ENCODE measurements around the gene LMX1B.
A peak's percentile ranks its signal among the peaks of the same experiment; 100 is the strongest.

LMX1B gene

DNA sequence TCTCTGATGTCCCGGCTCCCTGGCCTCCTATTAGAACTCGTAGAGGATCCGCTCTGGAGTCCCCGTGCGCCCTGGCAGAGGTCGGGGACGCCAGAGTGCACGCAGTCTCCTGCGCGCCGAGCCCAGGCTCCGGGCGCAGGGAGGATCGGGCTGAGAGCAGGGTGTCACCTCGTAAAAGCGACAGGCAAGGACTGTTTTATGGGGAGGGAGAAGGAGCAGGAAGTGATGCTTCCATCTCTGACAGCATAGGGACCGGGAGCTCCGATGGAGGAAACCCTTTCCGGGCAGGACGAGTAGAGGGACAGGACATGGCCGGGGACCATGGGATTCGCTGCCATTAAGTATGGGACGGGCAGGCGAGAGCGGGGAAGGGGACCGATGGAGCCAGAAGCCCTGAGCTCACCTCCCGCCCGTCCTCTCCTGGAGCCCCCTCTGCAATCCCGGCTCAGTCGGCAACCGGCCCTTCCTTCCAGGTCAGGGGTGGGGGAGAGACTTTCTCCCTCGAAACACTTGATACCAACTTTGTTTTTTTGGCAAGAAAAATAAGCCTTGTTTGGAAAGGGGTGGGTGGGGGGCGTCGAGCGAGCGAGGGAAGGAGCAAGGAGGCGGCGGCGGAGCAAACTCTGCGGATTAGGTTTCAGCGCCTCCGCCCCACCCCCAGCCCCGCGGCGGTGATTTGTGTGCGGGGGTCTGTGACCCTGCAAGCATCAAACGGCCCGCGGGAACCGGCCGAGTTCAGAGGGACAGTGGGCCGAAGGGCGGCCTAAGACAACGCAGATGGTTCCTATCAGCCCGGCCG, 12.6 kb downstream of the LMX1B start:
- Histone ChIP-seq H3K4me3 (ENCODE audit: control insufficient read depth in 1 of 7, extremely low read depth in 1 of 7, insufficient read depth in 4 of 7, low read depth in 2 of 7, low read length in 6 of 7) (peak overlapping the region in 5 of 7 experiments; percentile 23 to 71 (median 67)), H3K4me1 (ENCODE audit: control extremely low read depth in 1 of 4, control insufficient read depth in 4 of 4, insufficient read depth in 4 of 4, low read length in 3 of 4) (peaks cover 0 to 18% (median 11%) of the 10 kb centered on the region in 4 experiments), H3K27ac (ENCODE audit: insufficient read depth in 1 of 2, low read depth in 1 of 2, low read length in 2 of 2, poor library complexity in 1 of 2, severe bottlenecking in 2 of 2) (no peak overlapping the region), H3K36me3 (ENCODE audit: control insufficient read depth in 4 of 4, insufficient read depth in 4 of 4, low read length in 3 of 4) (no peaks in the 10 kb centered on the region), H3K27me3 (replicated peaks in 2 of 5; ENCODE audit: control insufficient read depth in 4 of 5, insufficient read depth in 5 of 5, low read length in 4 of 5) (peaks cover 11 to 100% (median 78%) of the 10 kb centered on the region in 5 experiments), H3K9me3 (ENCODE audit: control extremely low read depth in 1 of 5, control insufficient read depth in 4 of 5, insufficient read depth in 2 of 5, low read depth in 1 of 5, low read length in 4 of 5) (peaks cover 0 to 8% (median 6%) of the 10 kb centered on the region in 5 experiments)
- ChIA-PET POLR2A (no interaction called here), CTCF (no interaction called here)
- DNase-seq, result no peak
- WGBS (ENCODE audit: insufficient coverage), result 5% methylated on average over 50 of the region's 56 CpGs

DNA sequence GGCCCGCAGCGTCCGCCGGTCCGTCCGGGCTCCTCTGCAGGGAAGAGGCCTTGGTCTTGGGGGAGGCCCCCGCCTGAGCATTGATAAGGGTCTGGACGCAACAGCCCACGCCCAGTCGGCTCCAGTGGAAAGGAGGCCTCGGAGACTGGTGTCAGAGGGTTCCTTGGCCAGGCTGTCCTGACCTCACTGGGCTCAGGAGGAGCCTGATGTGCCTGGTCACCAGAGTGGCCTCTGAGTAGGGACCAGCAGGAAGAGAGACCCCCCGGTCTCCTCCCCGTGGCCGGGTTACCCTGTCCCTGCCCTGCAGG, 13.2 kb downstream of the LMX1B start:
- WGBS (ENCODE audit: insufficient coverage), result 15% methylated on average over 10 of the region's 14 CpGs
- Histone ChIP-seq H3K4me3 (ENCODE audit: control insufficient read depth in 1 of 7, extremely low read depth in 1 of 7, insufficient read depth in 4 of 7, low read depth in 2 of 7, low read length in 6 of 7) (no peak overlapping the region), H3K27me3 (replicated peaks in 2 of 5; ENCODE audit: control insufficient read depth in 4 of 5, insufficient read depth in 5 of 5, low read length in 4 of 5) (peaks cover 11 to 100% (median 77%) of the 10 kb centered on the region in 5 experiments), H3K36me3 (ENCODE audit: control insufficient read depth in 4 of 4, insufficient read depth in 4 of 4, low read length in 3 of 4) (no peaks in the 10 kb centered on the region), H3K9me3 (ENCODE audit: control extremely low read depth in 1 of 5, control insufficient read depth in 4 of 5, insufficient read depth in 2 of 5, low read depth in 1 of 5, low read length in 4 of 5) (peaks cover 0 to 8% (median 6%) of the 10 kb centered on the region in 5 experiments), H3K27ac (ENCODE audit: insufficient read depth in 1 of 2, low read depth in 1 of 2, low read length in 2 of 2, poor library complexity in 1 of 2, severe bottlenecking in 2 of 2) (no peak overlapping the region), H3K4me1 (ENCODE audit: control extremely low read depth in 1 of 4, control insufficient read depth in 4 of 4, insufficient read depth in 4 of 4, low read length in 3 of 4) (peaks cover 0 to 18% (median 11%) of the 10 kb centered on the region in 4 experiments)
- ChIA-PET CTCF (no interaction called here), POLR2A (no interaction called here)
- no peak for DNase-seq

DNA sequence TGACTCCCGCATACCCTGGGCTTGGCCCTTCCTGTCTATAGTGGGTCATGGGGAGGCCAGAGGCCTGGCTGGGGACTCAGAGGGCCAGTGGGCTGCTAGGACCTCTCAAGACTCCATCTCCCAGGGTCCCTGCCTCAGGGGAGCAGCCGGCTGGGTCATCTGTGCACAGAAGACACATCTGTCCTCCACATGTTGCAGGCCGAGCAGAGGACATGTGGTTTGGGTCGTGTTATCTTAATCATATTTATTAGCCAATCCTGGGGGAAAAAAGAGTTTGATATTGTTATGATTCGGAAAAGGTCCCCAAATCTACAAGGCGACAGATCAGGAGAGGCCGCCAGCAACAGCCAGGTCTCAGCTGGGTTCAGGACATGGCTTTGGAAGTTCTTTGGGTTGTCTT, 14.4 kb downstream of the LMX1B start:
- Histone ChIP-seq H3K27me3 (replicated peaks in 2 of 5; ENCODE audit: control insufficient read depth in 4 of 5, insufficient read depth in 5 of 5, low read length in 4 of 5) (peaks cover 11 to 100% (median 73%) of the 10 kb centered on the region in 5 experiments), H3K4me3 (ENCODE audit: control insufficient read depth in 1 of 7, extremely low read depth in 1 of 7, insufficient read depth in 4 of 7, low read depth in 2 of 7, low read length in 6 of 7) (no peak overlapping the region), H3K4me1 (ENCODE audit: control extremely low read depth in 1 of 4, control insufficient read depth in 4 of 4, insufficient read depth in 4 of 4, low read length in 3 of 4) (peaks cover 0 to 18% (median 11%) of the 10 kb centered on the region in 4 experiments), H3K9me3 (ENCODE audit: control extremely low read depth in 1 of 5, control insufficient read depth in 4 of 5, insufficient read depth in 2 of 5, low read depth in 1 of 5, low read length in 4 of 5) (peaks cover 0 to 8% (median 6%) of the 10 kb centered on the region in 5 experiments), H3K36me3 (ENCODE audit: control insufficient read depth in 4 of 4, insufficient read depth in 4 of 4, low read length in 3 of 4) (no peaks in the 10 kb centered on the region), H3K27ac (ENCODE audit: insufficient read depth in 1 of 2, low read depth in 1 of 2, low read length in 2 of 2, poor library complexity in 1 of 2, severe bottlenecking in 2 of 2) (no peak overlapping the region)
- ChIA-PET POLR2A (no interaction called here), CTCF (interaction anchor here (0.8 kb wide), 1 partner anchor 62 kb away, joined by 4 read pairs; no protein-coding TSS in a partner anchor)
- no peak for DNase-seq
- WGBS (ENCODE audit: insufficient coverage), result 100% methylated on average over 4 of the region's 7 CpGs

DNA sequence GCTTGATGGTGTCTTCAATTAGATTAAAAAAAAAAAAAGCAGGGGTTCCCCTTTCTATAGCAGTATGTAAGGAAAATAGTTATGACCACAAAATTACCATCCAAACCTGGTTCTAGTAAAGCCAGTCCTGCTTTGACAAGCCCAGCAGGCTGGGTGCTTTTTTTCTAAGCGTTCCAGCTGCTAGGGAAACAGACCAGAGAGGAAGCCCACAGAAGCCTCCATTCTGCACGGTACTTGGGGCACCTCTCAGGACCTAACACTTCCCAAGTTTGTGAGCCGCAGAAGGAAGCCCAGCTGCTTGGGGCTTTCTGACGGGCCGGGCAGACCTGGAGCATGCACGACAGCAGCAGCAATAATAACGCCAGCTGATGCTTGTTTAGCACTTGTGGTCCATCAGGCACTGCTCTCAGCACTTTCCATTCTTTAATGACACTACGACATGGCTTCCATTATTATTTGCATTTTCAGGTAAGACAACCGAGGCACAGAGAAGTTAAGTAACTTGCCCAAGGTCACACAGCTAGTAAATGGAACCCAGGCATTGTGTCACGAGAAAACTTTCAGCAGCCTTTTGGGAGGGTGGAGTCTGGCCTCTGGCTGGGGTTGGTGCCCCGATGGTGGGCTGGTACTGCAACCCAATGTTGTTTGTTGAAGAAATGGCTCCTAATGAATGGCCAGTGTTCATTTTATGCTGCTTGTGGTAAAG, 15.4 kb downstream of the LMX1B start:
- ChIA-PET CTCF (interaction anchor here (0.8 to 2.4 kb wide), 5 partner anchors 11 to 61 kb away, joined by 3 to 7 read pairs (median 4); no protein-coding TSS in a partner anchor), POLR2A (interaction anchor here (0.6 kb wide), 2 partner anchors 32 to 36 kb away, joined by 5 to 6 read pairs; no protein-coding TSS in a partner anchor)
- Histone ChIP-seq H3K36me3 (ENCODE audit: control insufficient read depth in 4 of 4, insufficient read depth in 4 of 4, low read length in 3 of 4) (no peaks in the 10 kb centered on the region), H3K27me3 (replicated peaks in 2 of 5; ENCODE audit: control insufficient read depth in 4 of 5, insufficient read depth in 5 of 5, low read length in 4 of 5) (peaks cover 11 to 100% (median 67%) of the 10 kb centered on the region in 5 experiments), H3K27ac (ENCODE audit: insufficient read depth in 1 of 2, low read depth in 1 of 2, low read length in 2 of 2, poor library complexity in 1 of 2, severe bottlenecking in 2 of 2) (no peak overlapping the region), H3K4me3 (ENCODE audit: control insufficient read depth in 1 of 7, extremely low read depth in 1 of 7, insufficient read depth in 4 of 7, low read depth in 2 of 7, low read length in 6 of 7) (no peak overlapping the region), H3K4me1 (ENCODE audit: control extremely low read depth in 1 of 4, control insufficient read depth in 4 of 4, insufficient read depth in 4 of 4, low read length in 3 of 4) (peaks cover 0 to 15% (median 11%) of the 10 kb centered on the region in 4 experiments), H3K9me3 (ENCODE audit: control extremely low read depth in 1 of 5, control insufficient read depth in 4 of 5, insufficient read depth in 2 of 5, low read depth in 1 of 5, low read length in 4 of 5) (peaks cover 0 to 8% (median 6%) of the 10 kb centered on the region in 5 experiments)
- WGBS (ENCODE audit: insufficient coverage), result 30% methylated on average over 9 of the region's 11 CpGs
- peak in 2 of 3 donors; percentile 68 to 74 for DNase-seq

DNA sequence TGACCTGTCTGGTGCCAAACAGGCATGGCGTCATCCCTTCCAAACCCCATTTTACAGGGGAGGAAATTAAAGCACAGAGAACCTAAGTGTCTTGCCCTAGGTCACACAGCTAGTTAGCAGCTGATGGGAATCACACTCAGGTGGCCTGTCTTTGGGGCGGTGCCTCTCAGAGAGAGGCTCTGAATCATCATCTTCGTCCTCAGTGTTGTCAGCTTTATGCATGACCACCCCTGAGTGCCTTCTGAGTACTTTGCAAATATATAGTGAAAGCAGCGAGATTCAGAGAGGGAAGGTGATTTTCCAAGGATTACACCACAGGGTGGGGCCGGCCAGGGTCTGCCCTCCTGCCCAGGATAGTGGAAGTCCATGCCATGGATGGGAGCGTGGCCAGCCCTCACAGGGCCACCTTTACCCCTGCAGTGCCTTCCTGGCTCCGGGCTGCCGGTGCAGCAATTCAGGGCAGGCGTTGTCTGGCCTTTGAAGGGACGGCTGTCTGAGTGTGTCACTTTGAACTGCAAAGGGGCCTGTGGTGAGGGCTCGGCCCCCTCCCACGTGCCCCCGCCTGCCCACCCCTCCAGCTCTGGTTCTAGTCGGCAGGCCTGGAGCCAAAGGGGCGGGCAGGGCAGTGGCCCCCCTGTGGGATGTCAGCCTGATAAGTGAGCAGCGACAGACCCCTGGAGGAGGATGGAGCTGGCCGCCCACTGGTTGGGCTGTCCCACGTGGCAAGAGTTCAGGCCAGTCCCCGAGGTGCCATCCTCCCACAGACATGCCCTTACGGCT, 16.9 kb downstream of the LMX1B start:
- ChIA-PET CTCF (interaction anchor here (1.1 to 2.4 kb wide), 6 partner anchors 8 to 14 kb away, joined by 3 to 7 read pairs (median 4); no protein-coding TSS in a partner anchor), POLR2A (no interaction called here)
- H3K4me1 ChIP-seq (ENCODE audit: control extremely low read depth in 1 of 4, control insufficient read depth in 4 of 4, insufficient read depth in 4 of 4, low read length in 3 of 4), result peaks cover 0 to 9% (median 7%) of the 10 kb centered on the region in 4 experiments
- H3K9me3 ChIP-seq (ENCODE audit: control extremely low read depth in 1 of 5, control insufficient read depth in 4 of 5, insufficient read depth in 2 of 5, low read depth in 1 of 5, low read length in 4 of 5), result peaks cover 0 to 8% (median 6%) of the 10 kb centered on the region in 5 experiments
- H3K4me3 ChIP-seq (ENCODE audit: control insufficient read depth in 1 of 7, extremely low read depth in 1 of 7, insufficient read depth in 4 of 7, low read depth in 2 of 7, low read length in 6 of 7), result no peak overlapping the region
- no peaks in the 10 kb centered on the region for H3K36me3 ChIP-seq (ENCODE audit: control insufficient read depth in 4 of 4, insufficient read depth in 4 of 4, low read length in 3 of 4)
- no peak for DNase-seq
- peaks cover 4 to 100% (median 58%) of the 10 kb centered on the region in 5 experiments for H3K27me3 ChIP-seq (replicated peaks in 2 of 5; ENCODE audit: control insufficient read depth in 4 of 5, insufficient read depth in 5 of 5, low read length in 4 of 5)
- 21% methylated on average over 13 of the region's 20 CpGs for WGBS (ENCODE audit: insufficient coverage)
- H3K27ac ChIP-seq (ENCODE audit: insufficient read depth in 1 of 2, low read depth in 1 of 2, low read length in 2 of 2, poor library complexity in 1 of 2, severe bottlenecking in 2 of 2), result no peak overlapping the region

DNA sequence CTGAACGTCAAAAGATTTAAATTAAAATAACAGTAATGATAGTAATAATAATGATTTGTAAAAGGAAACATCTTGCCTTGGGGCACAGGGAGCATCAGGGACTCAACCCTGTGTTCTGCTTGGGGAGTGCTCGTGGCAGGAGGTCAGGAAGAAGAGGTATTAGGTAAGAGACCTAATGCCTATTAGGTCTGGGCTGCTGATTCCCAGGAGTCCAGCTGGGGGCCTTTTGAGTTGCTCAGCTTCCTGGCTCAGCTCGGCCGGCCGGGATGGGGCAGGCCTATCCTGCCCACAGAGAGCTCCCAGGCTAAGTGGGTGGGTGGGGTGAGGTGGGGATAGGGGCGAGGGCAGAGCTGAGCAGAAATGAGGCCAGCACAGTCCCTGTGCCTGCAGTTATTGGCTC, 17.5 kb downstream of the LMX1B start:
- Histone ChIP-seq H3K27me3 (replicated peaks in 2 of 5; ENCODE audit: control insufficient read depth in 4 of 5, insufficient read depth in 5 of 5, low read length in 4 of 5) (peaks cover 4 to 100% (median 54%) of the 10 kb centered on the region in 5 experiments), H3K36me3 (ENCODE audit: control insufficient read depth in 4 of 4, insufficient read depth in 4 of 4, low read length in 3 of 4) (no peaks in the 10 kb centered on the region), H3K4me1 (ENCODE audit: control extremely low read depth in 1 of 4, control insufficient read depth in 4 of 4, insufficient read depth in 4 of 4, low read length in 3 of 4) (peaks cover 0 to 3% (median 2%) of the 10 kb centered on the region in 4 experiments), H3K9me3 (ENCODE audit: control extremely low read depth in 1 of 5, control insufficient read depth in 4 of 5, insufficient read depth in 2 of 5, low read depth in 1 of 5, low read length in 4 of 5) (peaks cover 0 to 8% (median 6%) of the 10 kb centered on the region in 5 experiments), H3K4me3 (ENCODE audit: control insufficient read depth in 1 of 7, extremely low read depth in 1 of 7, insufficient read depth in 4 of 7, low read depth in 2 of 7, low read length in 6 of 7) (no peak overlapping the region), H3K27ac (ENCODE audit: insufficient read depth in 1 of 2, low read depth in 1 of 2, low read length in 2 of 2, poor library complexity in 1 of 2, severe bottlenecking in 2 of 2) (no peak overlapping the region)
- DNase-seq, result no peak
- ChIA-PET CTCF (interaction anchor here (1.1 to 1.7 kb wide), 5 partner anchors 9 to 47 kb away, joined by 3 to 4 read pairs (median 4); no protein-coding TSS in a partner anchor), POLR2A (no interaction called here)
- WGBS (ENCODE audit: insufficient coverage), result 38% methylated on average over 4 of the region's 6 CpGs

Measured in common myeloid progenitor, CD34-positive (primary cell).